Renal cortex interstitium (tissue), 11 donors: ENCODE data around the gene CCNL2. TPM values are rescaled to one million over a fixed set of nuclear protein-coding genes. Genes with fewer than 3 reads are reported as not detected.

ENCODE experiments used
- DNase-seq, 11 donors: peaks; one replicate each; pipeline ENCODE4 v3.0.0-alpha.2; 2013; ENCODE audit warnings: low read depth in 9 of 11, low spot score in 4 of 11; ENCODE audit errors: extremely low read depth in 1 of 11
- polyA plus RNA-seq, 3 donors: library from polyadenylated mRNA; unstranded; fragments of 120-200 nt; gene quantifications; one replicate each; pipeline ENCODE4 v1.2.1, GENCODE V29; 2013; ENCODE audit not compliant: insufficient read length in 3 of 3

The CCNL2 gene
- polyA plus RNA-seq, 3 donors, result 241 to 386 (median 255) TPM

DNA sequence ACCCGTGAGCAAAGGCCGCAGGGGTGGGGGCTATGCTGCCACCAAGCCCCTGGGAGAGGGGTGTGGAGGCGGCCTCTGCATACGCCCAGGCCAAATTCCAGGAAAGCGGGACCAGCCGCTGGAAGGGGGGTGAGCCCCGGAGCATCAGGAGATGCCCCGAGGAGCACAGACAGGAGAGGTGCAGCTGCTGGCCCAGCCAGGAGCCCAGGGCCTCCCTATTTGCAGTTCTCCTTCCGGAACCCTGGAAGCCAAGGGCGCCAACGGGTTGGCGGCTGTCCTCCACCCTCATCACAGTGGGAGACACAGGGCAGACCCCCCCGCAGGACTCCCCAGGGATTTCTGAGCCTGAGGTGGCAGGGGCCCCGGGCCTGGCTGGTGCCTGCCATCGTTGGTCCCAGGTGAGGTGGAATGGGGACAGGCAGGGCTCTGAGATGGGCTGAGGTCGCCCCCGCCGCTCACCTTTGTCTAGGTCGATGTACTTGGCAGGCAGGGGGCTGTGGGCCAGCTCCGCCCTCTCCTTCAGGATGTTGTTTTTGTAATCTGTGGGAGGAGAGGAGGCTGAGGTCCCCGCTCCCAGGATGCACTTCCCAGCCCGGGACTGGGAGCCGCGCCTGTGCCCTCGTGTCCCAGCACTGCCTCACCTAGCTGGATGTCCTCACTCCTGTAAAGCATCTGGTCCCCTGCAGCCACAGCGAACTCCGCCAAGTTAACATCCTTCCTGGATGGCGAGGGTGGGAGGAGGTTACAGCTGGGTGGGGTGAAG is 45.6 kb downstream of the CCNL2 start:
- no peak for DNase-seq

DNA sequence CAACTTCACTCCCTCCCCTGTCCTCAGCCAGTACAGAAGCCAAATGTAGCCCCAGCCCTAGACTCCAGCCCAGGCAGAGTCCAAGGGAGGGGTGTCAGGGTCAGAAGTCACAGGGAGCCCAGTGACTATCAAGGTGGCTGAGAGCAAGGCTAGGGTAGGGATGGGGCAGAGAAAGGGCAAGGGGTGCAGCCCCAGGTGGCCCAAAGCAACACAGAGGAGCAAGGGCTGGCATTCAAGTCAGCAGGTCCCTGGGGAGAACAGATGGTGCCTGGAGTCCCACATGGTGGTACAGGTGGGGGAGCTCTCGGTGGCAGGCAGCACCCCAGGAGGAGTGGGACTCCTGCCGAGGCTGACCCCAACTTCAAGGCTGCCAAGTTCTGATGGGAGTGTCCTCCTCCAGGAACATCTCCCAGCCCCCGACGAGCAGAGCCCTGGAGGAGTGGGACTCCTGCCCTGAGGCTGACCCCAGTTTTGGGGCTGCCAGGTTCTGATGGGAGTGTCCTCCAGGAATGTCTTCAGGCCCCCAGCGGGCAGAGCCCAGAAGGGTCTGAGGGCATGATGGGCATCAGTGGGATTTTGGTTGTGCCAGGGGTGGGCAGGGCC is 46.2 kb downstream of the CCNL2 start:
- no peak for DNase-seq

DNA sequence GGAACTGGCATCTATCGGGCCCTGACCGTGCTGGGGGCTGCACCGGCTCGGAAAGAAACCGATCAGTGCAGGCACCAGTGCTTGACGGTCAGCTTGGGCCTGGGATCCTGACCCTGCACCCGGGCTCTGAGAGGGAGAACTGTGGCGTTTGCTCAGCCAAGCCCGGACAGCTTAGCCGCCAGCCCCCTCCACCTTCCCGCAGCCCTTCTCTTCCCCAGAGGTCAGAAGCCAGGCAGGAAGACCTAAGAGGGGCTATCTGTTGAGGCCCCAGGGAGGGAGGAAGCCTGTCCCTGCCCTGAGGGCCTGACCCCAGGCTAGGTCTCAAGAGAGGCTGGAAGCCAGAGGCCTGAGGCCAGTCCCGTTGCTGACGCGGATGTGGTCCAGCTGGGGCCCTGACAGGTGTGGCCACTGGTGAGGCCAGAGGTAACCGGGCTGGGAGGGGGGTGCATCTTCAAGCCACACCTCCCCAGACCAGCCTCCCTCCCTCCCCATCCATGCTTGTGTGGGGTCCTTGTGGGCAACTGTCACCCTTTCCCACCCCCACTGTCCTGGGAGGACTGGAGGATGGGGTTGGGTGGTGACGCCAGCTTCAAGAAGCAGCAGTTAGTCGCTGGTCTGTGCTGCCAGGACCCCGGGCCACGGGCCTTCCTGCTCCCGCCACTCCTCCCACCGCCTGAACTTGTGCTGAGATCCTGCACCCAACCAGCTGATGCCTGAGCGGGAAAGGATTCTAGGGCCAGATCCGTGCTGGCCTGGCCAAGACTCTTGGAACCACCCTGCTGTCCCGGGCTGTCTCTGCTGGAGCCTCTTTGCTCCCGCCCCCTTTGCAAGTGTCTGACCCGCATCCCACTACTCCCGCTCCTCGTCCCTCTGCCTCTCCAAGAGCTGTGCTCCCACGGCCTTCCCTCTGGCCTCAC is 47.4 kb downstream of the CCNL2 start:
- no peak for DNase-seq

DNA sequence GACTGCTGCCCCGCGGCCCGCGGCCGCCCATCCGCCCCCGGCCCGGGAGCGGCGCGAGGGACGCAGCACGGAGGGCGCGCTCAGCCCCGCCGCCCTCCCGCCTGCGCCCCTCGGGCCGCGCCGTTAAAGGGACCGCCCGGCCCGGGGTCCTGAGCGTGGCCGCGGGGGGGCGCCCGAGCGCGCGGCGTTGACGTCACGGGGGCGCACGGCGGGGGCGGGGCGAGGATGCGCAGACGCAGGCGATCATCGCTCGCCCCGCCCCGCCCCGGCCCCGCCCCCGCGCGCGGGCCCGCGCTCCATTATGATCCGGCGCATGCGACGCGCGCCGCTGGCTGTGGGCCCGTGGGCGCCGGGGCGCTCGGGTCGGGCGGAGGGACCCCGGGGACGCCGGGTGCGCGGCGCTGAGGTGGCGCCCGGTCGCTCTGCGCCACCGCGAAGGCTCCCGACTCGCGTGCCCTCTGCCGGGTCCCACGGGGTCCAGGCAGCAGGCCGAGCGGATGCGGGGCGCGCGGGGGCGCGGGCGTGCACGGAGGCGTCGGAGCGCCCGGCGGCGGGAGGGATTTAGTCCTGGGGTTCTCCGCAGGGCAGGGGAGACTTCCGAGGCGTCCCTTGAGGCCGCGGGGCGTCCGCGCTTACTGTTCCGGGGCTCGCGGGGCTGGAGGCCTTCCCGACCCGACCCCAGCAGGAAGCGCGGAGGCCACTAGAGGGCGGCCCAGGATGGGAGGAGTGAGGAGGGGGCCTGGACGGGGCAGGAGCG is 49.7 kb downstream of the CCNL2 start, which contains the start of gene DVL1:
Gene DVL1, minus strand, starts transcription at position 163 of the 757 bp plus-strand sequence. CDS start 353 bp downstream, outside the sequence.
- DNase-seq, result peak in 4 of 11 donors; percentile 61 to 71 (median 68)

- no peak for DNase-seq
Measured at GRCh38 chr1:1348420-1349255, 50.5 kb downstream of the CCNL2 start.

- no peak for DNase-seq
Measured at GRCh38 chr1:1347663-1348419, 51.3 kb downstream of the CCNL2 start.

DNA sequence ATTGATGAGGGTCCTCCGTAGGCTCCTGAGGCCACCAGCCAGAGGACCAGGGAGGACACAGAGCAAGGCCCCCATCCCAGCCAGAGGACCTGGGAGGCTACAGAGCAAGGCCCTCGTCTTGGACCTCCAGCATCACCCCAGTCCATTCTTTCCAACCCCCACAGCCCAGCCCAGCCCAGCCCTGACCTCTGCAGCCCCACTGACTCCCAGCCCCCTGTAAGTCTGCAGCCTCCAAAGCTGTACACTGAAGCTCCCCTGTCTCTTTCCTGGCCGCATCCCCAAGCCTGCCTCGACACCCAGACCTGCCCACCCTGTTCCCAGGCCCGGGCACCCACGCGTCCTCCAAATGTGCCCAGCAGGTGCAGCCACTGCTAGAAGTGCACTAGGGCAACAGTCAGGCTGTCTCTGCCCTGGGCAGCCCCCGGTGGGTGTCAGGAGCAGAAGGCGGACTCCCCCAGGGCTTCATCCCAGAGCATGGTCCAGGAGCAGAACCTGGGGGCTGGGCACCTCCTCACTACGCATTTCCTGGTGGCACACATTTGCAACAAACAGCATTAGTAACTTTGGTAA is 52.0 kb downstream of the CCNL2 start:
- no peak for DNase-seq

DNA sequence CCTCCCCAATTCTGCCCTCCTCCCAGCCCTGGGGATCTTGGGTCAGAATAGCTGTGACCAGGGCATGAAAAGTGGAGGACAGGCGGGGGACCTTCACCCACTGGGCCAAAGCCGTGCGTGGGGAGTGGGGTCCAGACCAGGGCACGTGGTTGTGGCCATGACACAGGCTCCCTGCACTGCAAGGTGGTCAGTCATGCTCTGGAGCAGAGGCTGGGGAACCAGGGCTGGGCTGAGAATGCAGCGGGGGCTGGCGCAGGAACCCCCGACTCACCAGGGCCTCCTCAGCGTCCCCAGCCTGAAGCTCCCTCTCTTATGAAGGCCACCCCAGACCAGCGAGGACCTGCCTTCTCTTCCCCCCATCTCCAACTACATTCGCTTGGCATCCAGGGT is 52.6 kb downstream of the CCNL2 start:
- no peak for DNase-seq

GRCh38 chr1:1345860-1346500 is 53.2 kb downstream of the CCNL2 start:
- DNase-seq, result no peak

DNA sequence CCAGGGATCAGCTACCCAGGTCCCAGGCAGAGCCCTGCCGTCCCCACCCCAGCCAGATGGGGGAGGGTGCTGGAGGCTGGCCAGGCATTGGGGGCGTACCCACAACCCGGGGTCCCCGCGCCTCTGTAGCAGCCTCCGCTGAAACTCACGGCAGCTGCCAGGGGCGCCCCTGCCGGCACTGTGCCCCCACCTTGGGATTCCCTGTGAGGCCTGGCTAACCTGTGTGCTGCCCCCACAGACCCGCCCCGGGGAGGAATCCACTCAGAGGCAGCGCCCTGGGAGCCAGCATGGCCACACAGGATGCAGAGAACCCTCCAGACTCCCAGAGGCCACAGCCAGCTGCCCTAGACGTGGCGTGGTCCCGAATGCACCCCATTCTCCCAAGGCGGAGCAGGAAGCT is 53.8 kb downstream of the CCNL2 start:
- DNase-seq, result no peak

- DNase-seq, result no peak
Measured at GRCh38 chr1:1344655-1345361, 54.3 kb downstream of the CCNL2 start.

- no peak for DNase-seq
Measured at GRCh38 chr1:1343811-1344421, 55.2 kb downstream of the CCNL2 start.

GRCh38 chr1:1342584-1343115 is 56.5 kb downstream of the CCNL2 start:
- no peak for DNase-seq

DNA sequence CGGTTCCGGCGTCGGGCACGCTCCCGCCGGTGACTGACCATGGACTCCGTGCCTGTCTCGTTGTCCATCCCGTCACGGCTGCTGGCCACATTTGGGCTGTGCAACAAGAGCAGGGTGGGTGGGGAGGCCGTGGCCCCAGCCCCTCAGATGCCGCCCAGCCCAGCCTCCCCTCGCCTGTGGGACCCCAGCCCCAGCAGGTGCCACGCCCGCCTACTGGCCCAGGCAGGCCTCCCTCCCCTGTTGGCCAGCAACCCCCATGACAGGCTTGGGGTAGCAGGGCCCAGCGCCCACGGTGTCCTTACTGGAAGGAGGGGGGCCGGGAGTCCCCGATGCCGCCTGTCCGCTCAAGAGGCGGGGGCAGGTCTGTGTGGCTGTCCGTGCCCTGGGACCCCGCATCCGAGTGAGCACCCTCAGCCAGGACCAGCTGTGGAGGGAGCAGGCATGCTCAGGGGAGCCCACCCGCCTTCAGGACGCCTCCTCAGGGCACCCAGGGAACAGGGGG is 57.0 kb downstream of the CCNL2 start:
- DNase-seq, result no peak

DNA sequence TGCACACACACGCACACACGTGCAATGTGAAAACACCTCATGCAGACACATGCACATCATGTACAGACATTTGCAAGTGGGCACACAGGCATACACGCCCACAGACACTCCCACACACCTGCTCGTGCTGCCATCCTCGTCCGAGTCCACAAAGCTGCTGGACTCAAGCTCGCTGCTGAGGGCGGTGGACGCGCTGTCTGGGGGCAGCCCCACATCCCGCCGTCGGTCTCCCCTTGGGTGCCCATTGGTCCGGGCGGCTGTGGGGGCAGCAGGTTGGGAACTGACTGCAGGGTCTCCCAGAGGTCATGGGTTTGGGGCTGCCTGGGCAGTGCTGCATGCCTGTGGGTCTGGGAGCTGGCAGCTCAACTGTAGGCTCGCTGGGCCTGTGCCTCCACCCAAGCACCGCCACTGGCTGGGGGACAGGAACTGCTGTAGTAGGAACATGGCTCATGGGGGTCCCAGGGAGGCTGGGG is 57.5 kb downstream of the CCNL2 start:
- DNase-seq, result no peak
